Stimulated activated CD4-positive, alpha-beta T cell treated with anti-CD3 and anti-CD28 coated beads, Interleukin-1b, Interleukin-23, amount 100 ng/mL, for 4 hours (primary cell): ENCODE results near the gene GTF3C5.
"Not testable (repeated sequence)": the region's sequence is repeated elsewhere in the genome, so short reads cannot be mapped to it uniquely, and the experiment has no call there.

Experiments
- DNase-seq, 2 donors: peaks; one replicate each; pipeline ENCODE4 v3.0.0-alpha.2; 2020; ENCODE audit warnings: low read depth in 2 of 2

Gene GTF3C5

GRCh38 chr9:133031130-133031422 is 279 bp downstream of the GTF3C5 start:
- DNase-seq, result no peak

GRCh38 chr9:133031496-133031911 is 707 bp downstream of the GTF3C5 start:
- no peak for DNase-seq

GRCh38 chr9:133032171-133032570 is 1.4 kb downstream of the GTF3C5 start:
- DNase-seq, result no peak

GRCh38 chr9:133035669-133036068 is 4.9 kb downstream of the GTF3C5 start:
- no peak for DNase-seq

- DNase-seq, result no peak
Observed at GRCh38 chr9:133037775-133038515, 7.1 kb downstream of the GTF3C5 start.

GRCh38 chr9:133040892-133041479 is 10.2 kb downstream of the GTF3C5 start:
- not testable (repeated sequence) for DNase-seq

GRCh38 chr9:133041958-133042357 is 11.2 kb downstream of the GTF3C5 start:
- DNase-seq, result no peak

- no peak for DNase-seq
Observed at GRCh38 chr9:133042676-133043075, 11.9 kb downstream of the GTF3C5 start.

GRCh38 chr9:133043449-133044035 is 12.7 kb downstream of the GTF3C5 start:
- DNase-seq, result no peak

- DNase-seq, result no peak
Observed at GRCh38 chr9:133044125-133044524, 13.3 kb downstream of the GTF3C5 start.

- peak in 1 of 2 donors; percentile 17 for DNase-seq
Observed at GRCh38 chr9:133044661-133045060, 13.9 kb downstream of the GTF3C5 start.

GRCh38 chr9:133045132-133045531 is 14.3 kb downstream of the GTF3C5 start:
- DNase-seq, result no peak

GRCh38 chr9:133046196-133046899 is 15.6 kb downstream of the GTF3C5 start:
- DNase-seq, result no peak

GRCh38 chr9:133046900-133047295 is 16.1 kb downstream of the GTF3C5 start:
- no peak for DNase-seq

- DNase-seq, result no peak
Observed at GRCh38 chr9:133048595-133048994, 17.8 kb downstream of the GTF3C5 start.

GRCh38 chr9:133049043-133049442 is 18.2 kb downstream of the GTF3C5 start:
- no peak for DNase-seq

GRCh38 chr9:133050142-133050541 is 19.3 kb downstream of the GTF3C5 start:
- no peak for DNase-seq

- DNase-seq, result no peak
Observed at GRCh38 chr9:133050781-133051180, 20.0 kb downstream of the GTF3C5 start.

- no peak for DNase-seq
Observed at GRCh38 chr9:133051281-133051900, 20.6 kb downstream of the GTF3C5 start.

- no peak for DNase-seq
Observed at GRCh38 chr9:133051966-133052539, 21.3 kb downstream of the GTF3C5 start.

- DNase-seq, result no peak
Observed at GRCh38 chr9:133054194-133054890, 23.5 kb downstream of the GTF3C5 start.
